GM23338 (cell line): Measurements from ENCODE around the gene XRN2. TPM values are rescaled to one million over a fixed set of nuclear protein-coding genes. Genes with fewer than 3 reads are reported as not detected.
A peak's percentile ranks its signal among the peaks of the same experiment; 100 is the strongest.

Experiments used
- ATAC-seq: fragments of 200-7000 bp; cut with Tn5 transposase; 3 replicates; pipeline ENCODE4 v1.9.1; 2020
- DNase-seq: peaks from one replicate; pipeline ENCODE4 v3.0.0-alpha.2; 2015; ENCODE audit warnings: low spot score
- H2AFZ ChIP-seq: fragments of 200-600 bp; sonication (generic); 2 replicates; pipeline ENCODE4 v1.8.0; 2016; ENCODE audit warnings: antibody characterized with exemption, mild to moderate bottlenecking, moderate library complexity
- H3F3A ChIP-seq: fragments of 200-600 bp; sonication (generic); replicated peaks from 2 replicates; pipeline ENCODE4 v1.8.0; 2017; ENCODE audit warnings: antibody characterized with exemption, mixed run types, low read depth
- H3K27ac ChIP-seq: fragments of 200-600 bp; sonication (generic); 2 replicates; pipeline ENCODE4 v1.6.1; 2016; ENCODE audit warnings: low read depth
- H3K27me3 ChIP-seq: fragments of 200-600 bp; sonication (generic); 2 replicates; pipeline ENCODE4 v1.8.0; 2016; ENCODE audit warnings: mild to moderate bottlenecking, mixed run types, moderate library complexity; ENCODE audit not compliant: insufficient read depth
- H3K36me3 ChIP-seq: fragments of 200-600 bp; sonication (generic); 2 replicates; pipeline ENCODE4 v1.8.0; 2016; ENCODE audit warnings: mild to moderate bottlenecking; ENCODE audit not compliant: insufficient read depth
- H3K4me1 ChIP-seq: fragments of 200-600 bp; sonication (generic); 2 replicates; pipeline ENCODE4 v1.8.0; 2016; ENCODE audit warnings: mild to moderate bottlenecking, moderate library complexity; ENCODE audit not compliant: insufficient read depth
- H3K4me2 ChIP-seq: fragments of 200-600 bp; sonication (generic); 2 replicates; pipeline ENCODE4 v1.7.1; 2017; ENCODE audit warnings: mixed run types
- H3K4me3 ChIP-seq: fragments of 200-600 bp; sonication (generic); 2 replicates; pipeline ENCODE4 v1.6.1; 2016; ENCODE audit warnings: mixed run types
- H3K79me2 ChIP-seq: fragments of 200-600 bp; sonication (generic); replicated peaks from 2 replicates; pipeline ENCODE4 v1.8.0; 2017; ENCODE audit warnings: mild to moderate bottlenecking; ENCODE audit not compliant: insufficient read depth
- H3K9me2 ChIP-seq: fragments of 200-600 bp; sonication (generic); 2 replicates; pipeline ENCODE4 v1.8.0; 2017; ENCODE audit not compliant: insufficient read depth
- H4K20me1 ChIP-seq: fragments of 200-600 bp; sonication (generic); replicated peaks from 2 replicates; pipeline ENCODE4 v1.8.0; 2017; ENCODE audit warnings: mild to moderate bottlenecking; ENCODE audit not compliant: insufficient read depth
- H3K27ac Mint-ChIP-seq: 2 replicates; pipeline ENCODE4 v1.8.0; 2020; ENCODE audit warnings: inconsistent platforms, mild to moderate bottlenecking, moderate library complexity, mixed read lengths
- H3K27me3 Mint-ChIP-seq: 3 replicates; pipeline ENCODE4 v1.8.0; 2022; ENCODE audit warnings: low read depth, mild to moderate bottlenecking, moderate library complexity, mixed read lengths, inconsistent platforms; ENCODE audit not compliant: insufficient read depth, poor library complexity
- H3K36me3 Mint-ChIP-seq: 3 replicates; pipeline ENCODE4 v1.8.0; 2021; ENCODE audit warnings: low read depth, mild to moderate bottlenecking, inconsistent platforms, moderate library complexity, mixed read lengths
- H3K4me1 Mint-ChIP-seq: 3 replicates; pipeline ENCODE4 v1.8.0; 2020; ENCODE audit warnings: mild to moderate bottlenecking, inconsistent platforms, mixed read lengths
- H3K4me3 Mint-ChIP-seq: 3 replicates; pipeline ENCODE4 v1.8.0; 2021; ENCODE audit warnings: moderate library complexity, mild to moderate bottlenecking, inconsistent platforms, mixed read lengths
- H3K9me3 Mint-ChIP-seq: 3 replicates; pipeline ENCODE4 v1.8.0; 2020; ENCODE audit warnings: moderate library complexity, mild to moderate bottlenecking, inconsistent platforms, mixed read lengths
- CREB1 ChIP-seq: fragments of 250-450 bp; sonication (Bioruptor Pico); IDR thresholded peaks from 2 replicates; pipeline ENCODE4 v1.5.0; 2020; ENCODE audit warnings: low read depth, mild to moderate bottlenecking, moderate library complexity
- CTCF ChIP-seq, 2 experiments: fragments of 200-600 bp in 1 of 2; sonication (generic) in 1 of 2; conservative IDR thresholded peaks; 2 replicates each; pipeline versions ENCODE4 v1.5.1 to v1.6.1; 2016 to 2017; ENCODE audit warnings: antibody characterized with exemption in 2 of 2, low read depth in 2 of 2, mild to moderate bottlenecking in 2 of 2, moderate library complexity in 1 of 2
- EZH2 ChIP-seq: fragments of 200-600 bp; sonication (generic); IDR thresholded peaks from one replicate; pipeline ENCODE4 v1.8.0; 2017; ENCODE audit warnings: antibody characterized with exemption, mild to moderate bottlenecking, low read depth; ENCODE audit not compliant: unreplicated experiment
- EZH2phosphoT487 ChIP-seq: fragments of 200-600 bp; sonication (generic); IDR thresholded peaks from one replicate; pipeline ENCODE4 v1.8.1; 2018; ENCODE audit warnings: antibody characterized with exemption; ENCODE audit not compliant: unreplicated experiment
- JUNB ChIP-seq: IDR thresholded peaks from one replicate; pipeline ENCODE4 v1.6.1; 2016; ENCODE audit warnings: antibody characterized with exemption; ENCODE audit not compliant: unreplicated experiment
- NANOG ChIP-seq: IDR thresholded peaks from 2 replicates; pipeline ENCODE4 v1.6.1; 2016; ENCODE audit warnings: antibody characterized with exemption, borderline replicate concordance
- POLR2AphosphoS5 ChIP-seq: IDR thresholded peaks from 2 replicates; pipeline ENCODE4 v1.6.1; 2016; ENCODE audit warnings: antibody characterized with exemption, low read depth
- STAT1 ChIP-seq: IDR thresholded peaks from one replicate; pipeline ENCODE4 v1.6.1; 2016; ENCODE audit warnings: antibody characterized with exemption; ENCODE audit not compliant: unreplicated experiment
- ZNF114 ChIP-seq: fragments of 250-450 bp; sonication (Bioruptor Pico); IDR thresholded peaks from 2 replicates; pipeline ENCODE4 v1.5.0; 2020; ENCODE audit warnings: mild to moderate bottlenecking, moderate library complexity
- polyA plus RNA-seq: library from polyadenylated mRNA; unstranded; fragments of >200 nt; fragmentation: Nextera tagmentation; extraction: Ambion mirVana; gene quantifications from 2 replicates; pipeline ENCODE4 v1.2.1, GENCODE V29; 2016
- total RNA-seq: library from RNA; depleted of rRNA; stranded (reverse); fragments of >200 nt; shearing (Covaris generic); gene quantifications from 2 replicates; pipeline ENCODE4 v1.2.3, GENCODE V29; 2014
- TF ChIP-seq, protein P1 (sequence below): fragments of 250-450 bp; sonication (Bioruptor Pico); IDR thresholded peaks from 2 replicates; pipeline ENCODE4 v1.5.0; 2020; ENCODE audit warnings: mild to moderate bottlenecking, moderate library complexity
- TF ChIP-seq, protein P2 (sequence below): IDR thresholded peaks from 2 replicates; pipeline ENCODE4 v1.6.1; 2016; ENCODE audit warnings: antibody characterized with exemption
- TF ChIP-seq, protein P3 (sequence below): IDR thresholded peaks from one replicate; pipeline ENCODE4 v1.6.1; 2018; ENCODE audit warnings: antibody characterized with exemption; ENCODE audit not compliant: unreplicated experiment

XRN2 gene
- total and polyA plus RNA-seq, 2 experiments from 2014 or later, result 113 to 150 TPM

GRCh38 chr20:21435576-21435975 lies 132.4 kb downstream of the XRN2 start (continued):
- TF ChIP-seq, protein P1, sequence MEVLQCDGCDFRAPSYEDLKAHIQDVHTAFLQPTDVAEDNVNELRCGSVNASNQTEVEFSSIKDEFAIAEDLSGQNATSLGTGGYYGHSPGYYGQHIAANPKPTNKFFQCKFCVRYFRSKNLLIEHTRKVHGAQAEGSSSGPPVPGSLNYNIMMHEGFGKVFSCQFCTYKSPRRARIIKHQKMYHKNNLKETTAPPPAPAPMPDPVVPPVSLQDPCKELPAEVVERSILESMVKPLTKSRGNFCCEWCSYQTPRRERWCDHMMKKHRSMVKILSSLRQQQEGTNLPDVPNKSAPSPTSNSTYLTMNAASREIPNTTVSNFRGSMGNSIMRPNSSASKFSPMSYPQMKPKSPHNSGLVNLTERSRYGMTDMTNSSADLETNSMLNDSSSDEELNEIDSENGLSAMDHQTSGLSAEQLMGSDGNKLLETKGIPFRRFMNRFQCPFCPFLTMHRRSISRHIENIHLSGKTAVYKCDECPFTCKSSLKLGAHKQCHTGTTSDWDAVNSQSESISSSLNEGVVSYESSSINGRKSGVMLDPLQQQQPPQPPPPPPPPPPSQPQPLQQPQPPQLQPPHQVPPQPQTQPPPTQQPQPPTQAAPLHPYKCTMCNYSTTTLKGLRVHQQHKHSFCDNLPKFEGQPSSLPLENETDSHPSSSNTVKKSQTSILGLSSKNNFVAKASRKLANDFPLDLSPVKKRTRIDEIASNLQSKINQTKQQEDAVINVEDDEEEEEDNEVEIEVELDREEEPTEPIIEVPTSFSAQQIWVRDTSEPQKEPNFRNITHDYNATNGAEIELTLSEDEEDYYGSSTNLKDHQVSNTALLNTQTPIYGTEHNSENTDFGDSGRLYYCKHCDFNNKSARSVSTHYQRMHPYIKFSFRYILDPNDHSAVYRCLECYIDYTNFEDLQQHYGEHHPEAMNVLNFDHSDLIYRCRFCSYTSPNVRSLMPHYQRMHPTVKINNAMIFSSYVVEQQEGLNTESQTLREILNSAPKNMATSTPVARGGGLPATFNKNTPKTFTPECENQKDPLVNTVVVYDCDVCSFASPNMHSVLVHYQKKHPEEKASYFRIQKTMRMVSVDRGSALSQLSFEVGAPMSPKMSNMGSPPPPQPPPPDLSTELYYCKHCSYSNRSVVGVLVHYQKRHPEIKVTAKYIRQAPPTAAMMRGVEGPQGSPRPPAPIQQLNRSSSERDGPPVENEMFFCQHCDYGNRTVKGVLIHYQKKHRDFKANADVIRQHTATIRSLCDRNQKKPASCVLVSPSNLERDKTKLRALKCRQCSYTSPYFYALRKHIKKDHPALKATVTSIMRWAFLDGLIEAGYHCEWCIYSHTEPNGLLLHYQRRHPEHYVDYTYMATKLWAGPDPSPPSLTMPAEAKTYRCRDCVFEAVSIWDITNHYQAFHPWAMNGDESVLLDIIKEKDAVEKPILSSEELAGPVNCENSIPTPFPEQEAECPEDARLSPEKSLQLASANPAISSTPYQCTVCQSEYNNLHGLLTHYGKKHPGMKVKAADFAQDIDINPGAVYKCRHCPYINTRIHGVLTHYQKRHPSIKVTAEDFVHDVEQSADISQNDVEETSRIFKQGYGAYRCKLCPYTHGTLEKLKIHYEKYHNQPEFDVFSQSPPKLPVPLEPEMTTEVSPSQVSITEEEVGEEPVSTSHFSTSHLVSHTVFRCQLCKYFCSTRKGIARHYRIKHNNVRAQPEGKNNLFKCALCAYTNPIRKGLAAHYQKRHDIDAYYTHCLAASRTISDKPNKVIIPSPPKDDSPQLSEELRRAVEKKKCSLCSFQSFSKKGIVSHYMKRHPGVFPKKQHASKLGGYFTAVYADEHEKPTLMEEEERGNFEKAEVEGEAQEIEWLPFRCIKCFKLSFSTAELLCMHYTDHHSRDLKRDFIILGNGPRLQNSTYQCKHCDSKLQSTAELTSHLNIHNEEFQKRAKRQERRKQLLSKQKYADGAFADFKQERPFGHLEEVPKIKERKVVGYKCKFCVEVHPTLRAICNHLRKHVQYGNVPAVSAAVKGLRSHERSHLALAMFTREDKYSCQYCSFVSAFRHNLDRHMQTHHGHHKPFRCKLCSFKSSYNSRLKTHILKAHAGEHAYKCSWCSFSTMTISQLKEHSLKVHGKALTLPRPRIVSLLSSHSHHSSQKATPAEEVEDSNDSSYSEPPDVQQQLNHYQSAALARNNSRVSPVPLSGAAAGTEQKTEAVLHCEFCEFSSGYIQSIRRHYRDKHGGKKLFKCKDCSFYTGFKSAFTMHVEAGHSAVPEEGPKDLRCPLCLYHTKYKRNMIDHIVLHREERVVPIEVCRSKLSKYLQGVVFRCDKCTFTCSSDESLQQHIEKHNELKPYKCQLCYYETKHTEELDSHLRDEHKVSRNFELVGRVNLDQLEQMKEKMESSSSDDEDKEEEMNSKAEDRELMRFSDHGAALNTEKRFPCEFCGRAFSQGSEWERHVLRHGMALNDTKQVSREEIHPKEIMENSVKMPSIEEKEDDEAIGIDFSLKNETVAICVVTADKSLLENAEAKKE (CRISPR knock-in tag), result no peak
- TF ChIP-seq EZH2, result no peak

GRCh38 chr20:21436205-21436604 lies 133.1 kb downstream of the XRN2 start:
- Histone ChIP-seq H3K4me2 (no peak overlapping the region), H3K9me2 (no peaks in the 10 kb centered on the region), H3K27me3 (no peaks in the 10 kb centered on the region), H3K4me3 (no peak overlapping the region), H4K20me1 (no peaks in the 10 kb centered on the region), H3F3A (no peaks in the 10 kb centered on the region), H2AFZ (peak overlapping the region; percentile 57; the same call in 1 of the 2 replicates), H3K4me1 (no peaks in the 10 kb centered on the region), H3K27ac (no peak overlapping the region), H3K79me2 (no peaks in the 10 kb centered on the region), H3K36me3 (no peaks in the 10 kb centered on the region)
- Mint-ChIP-seq H3K27ac (no peak overlapping the region), H3K27me3 (no peaks in the 10 kb centered on the region), H3K4me3 (no peak overlapping the region), H3K4me1 (peaks cover 9% of the 10 kb centered on the region; the same call in 2 of the 3 replicates), H3K36me3 (no peaks in the 10 kb centered on the region), H3K9me3 (no peaks in the 10 kb centered on the region)
- no peak for ATAC-seq
- no peak for DNase-seq
- no peak for TF ChIP-seq NANOG
- no peak for TF ChIP-seq CTCF (conservative IDR thresholded peaks at IDR 0.05; ENCODE audit: low read depth in 2 of 2)
- no peak for TF ChIP-seq STAT1
- TF ChIP-seq, protein P2, sequence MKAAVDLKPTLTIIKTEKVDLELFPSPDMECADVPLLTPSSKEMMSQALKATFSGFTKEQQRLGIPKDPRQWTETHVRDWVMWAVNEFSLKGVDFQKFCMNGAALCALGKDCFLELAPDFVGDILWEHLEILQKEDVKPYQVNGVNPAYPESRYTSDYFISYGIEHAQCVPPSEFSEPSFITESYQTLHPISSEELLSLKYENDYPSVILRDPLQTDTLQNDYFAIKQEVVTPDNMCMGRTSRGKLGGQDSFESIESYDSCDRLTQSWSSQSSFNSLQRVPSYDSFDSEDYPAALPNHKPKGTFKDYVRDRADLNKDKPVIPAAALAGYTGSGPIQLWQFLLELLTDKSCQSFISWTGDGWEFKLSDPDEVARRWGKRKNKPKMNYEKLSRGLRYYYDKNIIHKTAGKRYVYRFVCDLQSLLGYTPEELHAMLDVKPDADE, result no peak
- no peak for TF ChIP-seq POLR2AphosphoS5
- TF ChIP-seq EZH2, result no peak
- no peak for TF ChIP-seq ZNF114 (CRISPR knock-in tag)
- TF ChIP-seq, protein P3, sequence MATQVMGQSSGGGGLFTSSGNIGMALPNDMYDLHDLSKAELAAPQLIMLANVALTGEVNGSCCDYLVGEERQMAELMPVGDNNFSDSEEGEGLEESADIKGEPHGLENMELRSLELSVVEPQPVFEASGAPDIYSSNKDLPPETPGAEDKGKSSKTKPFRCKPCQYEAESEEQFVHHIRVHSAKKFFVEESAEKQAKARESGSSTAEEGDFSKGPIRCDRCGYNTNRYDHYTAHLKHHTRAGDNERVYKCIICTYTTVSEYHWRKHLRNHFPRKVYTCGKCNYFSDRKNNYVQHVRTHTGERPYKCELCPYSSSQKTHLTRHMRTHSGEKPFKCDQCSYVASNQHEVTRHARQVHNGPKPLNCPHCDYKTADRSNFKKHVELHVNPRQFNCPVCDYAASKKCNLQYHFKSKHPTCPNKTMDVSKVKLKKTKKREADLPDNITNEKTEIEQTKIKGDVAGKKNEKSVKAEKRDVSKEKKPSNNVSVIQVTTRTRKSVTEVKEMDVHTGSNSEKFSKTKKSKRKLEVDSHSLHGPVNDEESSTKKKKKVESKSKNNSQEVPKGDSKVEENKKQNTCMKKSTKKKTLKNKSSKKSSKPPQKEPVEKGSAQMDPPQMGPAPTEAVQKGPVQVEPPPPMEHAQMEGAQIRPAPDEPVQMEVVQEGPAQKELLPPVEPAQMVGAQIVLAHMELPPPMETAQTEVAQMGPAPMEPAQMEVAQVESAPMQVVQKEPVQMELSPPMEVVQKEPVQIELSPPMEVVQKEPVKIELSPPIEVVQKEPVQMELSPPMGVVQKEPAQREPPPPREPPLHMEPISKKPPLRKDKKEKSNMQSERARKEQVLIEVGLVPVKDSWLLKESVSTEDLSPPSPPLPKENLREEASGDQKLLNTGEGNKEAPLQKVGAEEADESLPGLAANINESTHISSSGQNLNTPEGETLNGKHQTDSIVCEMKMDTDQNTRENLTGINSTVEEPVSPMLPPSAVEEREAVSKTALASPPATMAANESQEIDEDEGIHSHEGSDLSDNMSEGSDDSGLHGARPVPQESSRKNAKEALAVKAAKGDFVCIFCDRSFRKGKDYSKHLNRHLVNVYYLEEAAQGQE, result no peak
- no peak for TF ChIP-seq EZH2phosphoT487
- no peak for TF ChIP-seq CREB1 (CRISPR knock-in tag)
- no peak for TF ChIP-seq JUNB
